HG02642 (cell line): ENCODE measurements around the gene ADARB2.
"Not testable (repeated sequence)": the region's sequence is repeated elsewhere in the genome, so short reads cannot be mapped to it uniquely, and the experiment has no call there.

Experiments used
- ATAC-seq: cut with Tn5 transposase; IDR thresholded peaks from one replicate; pipeline ENCODE4 v1.9.1; 2021; ENCODE audit warnings: mild to moderate bottlenecking; ENCODE audit not compliant: unreplicated experiment, poor library complexity

Gene ADARB2

DNA sequence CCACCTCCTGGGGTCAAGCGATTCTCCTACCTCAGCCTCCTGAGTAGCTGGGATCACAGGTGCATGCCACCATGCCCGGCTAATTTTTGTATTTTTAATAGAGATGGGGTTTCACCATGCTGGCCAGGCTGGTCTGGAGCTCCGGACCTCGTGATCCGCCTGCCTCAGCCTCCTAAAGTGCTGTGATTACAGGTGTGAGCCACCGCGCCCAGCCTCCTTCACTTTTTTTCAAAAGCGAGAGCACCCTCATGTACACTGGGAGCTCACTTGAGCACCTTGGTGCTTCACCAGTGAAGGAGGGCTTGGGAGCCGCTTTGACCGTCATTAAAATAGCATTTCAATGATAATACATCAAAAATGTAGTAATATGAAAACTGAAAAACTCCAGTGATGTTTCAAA lies 578.8 kb downstream of the ADARB2 start:
- not testable (repeated sequence) for ATAC-seq

DNA sequence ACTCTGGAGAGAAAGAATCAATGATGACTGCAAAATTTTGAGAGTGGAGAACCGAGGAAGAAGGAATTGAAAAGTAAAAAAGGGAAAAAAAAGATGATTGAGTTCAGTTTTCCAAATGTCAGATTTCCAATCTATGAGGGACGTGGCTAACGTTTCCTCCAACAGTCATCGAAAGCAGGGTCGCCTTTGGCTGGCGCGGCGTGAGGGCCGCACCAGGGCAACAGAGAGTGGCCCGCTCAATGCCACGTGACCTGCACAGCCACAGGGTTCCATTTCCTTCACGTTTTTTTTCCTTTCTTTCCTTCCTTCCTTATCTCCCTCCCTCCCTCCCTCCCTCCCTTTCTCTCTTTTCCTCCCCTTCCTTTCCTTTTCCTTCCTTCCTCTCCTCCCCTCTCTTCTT lies 579.3 kb downstream of the ADARB2 start:
- ATAC-seq: no peak

- ATAC-seq: no peak
These were observed 579.8 kb downstream of the ADARB2 start for GRCh38 chr10:1157615-1157933.

GRCh38 chr10:1156921-1157614 lies 580.3 kb downstream of the ADARB2 start:
- ATAC-seq: no peak

DNA sequence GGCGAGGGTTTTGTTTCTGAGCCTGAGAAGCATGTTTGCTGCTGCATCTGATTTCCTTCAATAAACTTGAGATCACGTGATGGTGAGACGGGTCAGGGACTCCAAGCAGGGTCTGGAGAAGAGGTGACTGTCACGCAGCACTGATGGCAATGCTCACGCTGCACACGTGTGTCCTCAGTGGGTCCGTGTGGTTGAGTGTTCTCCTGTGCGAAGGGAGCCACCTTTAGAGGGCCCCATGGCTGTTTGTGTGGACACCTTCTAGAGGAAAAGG lies 580.8 kb downstream of the ADARB2 start:
- ATAC-seq: no peak

- ATAC-seq: no peak
These were observed 581.3 kb downstream of the ADARB2 start for GRCh38 chr10:1155791-1156615.

- ATAC-seq: no peak
These were observed 582.6 kb downstream of the ADARB2 start for GRCh38 chr10:1154531-1155295.

GRCh38 chr10:1153805-1154351 lies 583.4 kb downstream of the ADARB2 start:
- no peak for ATAC-seq

GRCh38 chr10:1153251-1153763 lies 584.0 kb downstream of the ADARB2 start:
- no peak for ATAC-seq

DNA sequence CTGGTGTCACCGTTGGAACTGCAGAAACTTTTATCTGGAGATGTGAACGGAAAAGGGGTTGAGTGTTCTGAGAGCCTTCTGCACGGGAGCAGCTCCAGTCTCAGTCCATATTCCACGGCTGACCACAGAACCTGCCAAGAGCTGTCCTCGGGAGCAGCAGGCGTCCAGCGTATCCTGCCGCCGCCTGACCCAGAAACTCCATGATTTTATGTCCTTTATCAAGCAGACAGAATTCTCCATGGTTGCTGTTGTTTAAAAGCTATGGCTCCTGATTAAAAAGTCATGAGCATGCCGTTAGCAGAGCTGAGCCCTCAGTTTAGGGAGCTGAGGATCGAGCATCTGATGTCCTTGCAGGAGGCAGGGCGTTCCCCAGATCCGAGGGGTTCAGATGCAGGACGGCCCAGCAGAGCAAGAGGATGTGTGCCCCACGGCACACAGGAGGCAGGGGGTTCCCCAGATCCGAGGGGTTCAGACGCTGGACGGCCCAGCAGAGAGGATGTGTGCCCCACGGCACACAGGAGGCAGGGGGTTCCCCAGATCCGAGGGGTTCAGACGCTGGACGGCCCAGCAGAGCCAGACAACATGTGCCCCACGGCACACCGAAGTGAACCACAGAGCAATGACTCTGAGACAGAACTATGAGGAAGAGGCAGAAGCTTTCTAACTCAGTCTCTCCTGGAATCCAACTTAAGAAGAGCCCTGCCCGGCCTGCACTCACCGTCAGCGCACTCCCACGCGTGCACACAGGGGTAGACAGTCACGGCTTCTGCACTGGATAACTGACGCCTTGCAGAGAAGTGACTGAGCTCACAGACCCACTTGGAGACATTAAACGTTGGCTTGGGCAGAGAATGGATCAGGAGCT lies 584.7 kb downstream of the ADARB2 start:
- no peak for ATAC-seq

- ATAC-seq: no peak
These were observed 586.0 kb downstream of the ADARB2 start for GRCh38 chr10:1151076-1152033.

GRCh38 chr10:1150638-1150955 lies 586.7 kb downstream of the ADARB2 start:
- ATAC-seq: no peak

DNA sequence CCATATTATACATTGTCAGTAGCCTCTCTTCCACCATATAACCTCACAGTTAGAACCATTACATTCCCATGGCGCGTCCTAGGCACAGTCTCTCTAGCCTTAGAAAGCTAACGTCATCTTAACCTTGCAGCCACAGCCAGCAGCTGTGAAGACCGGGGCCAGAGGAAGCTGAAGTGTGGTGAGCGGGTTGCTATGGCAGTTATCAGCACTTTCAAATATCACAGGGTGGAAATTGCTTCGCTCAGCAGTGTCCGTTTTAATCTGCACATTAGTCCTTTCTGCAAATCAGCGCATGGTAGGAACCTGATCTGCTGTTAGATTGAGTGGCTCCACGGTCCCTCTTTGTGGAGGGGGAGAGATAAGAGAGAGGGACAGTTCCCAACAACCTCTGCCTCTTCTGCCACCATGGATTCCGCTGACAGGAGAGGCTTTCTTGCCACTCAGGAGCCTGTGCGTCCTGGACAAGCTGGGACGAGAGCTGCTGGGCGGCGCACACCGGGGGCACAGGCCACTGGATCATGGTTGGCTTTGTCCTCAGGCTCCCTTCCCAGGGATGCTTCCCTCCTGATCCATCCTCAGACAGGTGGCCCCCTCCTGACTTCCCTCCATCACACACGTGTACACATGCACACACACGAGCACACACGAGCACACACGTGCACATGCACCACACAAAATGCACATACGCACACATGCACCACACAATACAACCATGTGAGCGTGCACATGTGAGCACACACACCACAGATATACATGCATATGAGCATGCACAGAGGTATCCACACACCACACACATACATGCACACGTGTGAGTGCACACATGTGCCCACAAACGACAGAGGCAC lies 587.3 kb downstream of the ADARB2 start:
- no peak for ATAC-seq

GRCh38 chr10:1148855-1149605 lies 588.3 kb downstream of the ADARB2 start:
- ATAC-seq: no peak

GRCh38 chr10:1147810-1148209 lies 589.5 kb downstream of the ADARB2 start:
- no peak for ATAC-seq

DNA sequence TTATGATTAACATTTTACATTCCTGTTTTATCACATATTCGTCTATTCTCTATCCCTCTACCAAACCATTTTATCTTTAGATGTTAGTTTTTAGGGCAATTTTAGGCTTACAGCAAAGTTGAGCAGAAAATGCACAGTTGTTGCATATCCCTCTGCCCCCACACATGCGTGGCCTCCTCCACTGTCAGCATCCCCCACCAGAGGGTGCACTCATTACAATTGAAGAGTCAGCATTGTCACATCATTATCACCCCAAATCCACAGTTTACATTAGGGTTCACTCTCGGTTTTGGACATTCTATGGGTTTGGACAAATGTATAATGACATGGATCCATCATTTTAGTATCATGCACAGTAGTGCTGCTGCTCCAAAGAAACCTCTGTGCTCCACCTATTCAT lies 594.7 kb downstream of the ADARB2 start:
- ATAC-seq: no peak

DNA sequence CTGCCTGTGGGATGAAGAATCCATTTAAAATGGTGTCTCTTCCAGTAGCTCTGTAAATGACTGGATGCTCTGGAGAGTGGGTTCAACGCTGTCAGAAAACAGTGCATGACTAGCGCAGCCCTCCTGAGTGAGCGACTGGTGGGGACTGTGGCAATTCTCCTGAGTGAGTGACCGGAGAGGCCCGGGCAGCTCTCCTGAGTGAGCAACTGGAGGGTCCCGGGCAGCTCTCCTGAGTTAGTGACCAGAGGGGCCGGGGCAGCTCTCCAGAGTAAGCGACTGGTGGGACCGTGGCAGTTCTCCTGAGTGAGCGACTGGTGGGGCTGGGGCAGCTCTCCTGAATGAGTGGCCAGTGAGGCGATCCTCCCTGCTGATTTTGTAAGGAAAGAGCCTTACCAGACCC lies 595.6 kb downstream of the ADARB2 start:
- no peak for ATAC-seq

- ATAC-seq: no peak
These were observed 596.1 kb downstream of the ADARB2 start for GRCh38 chr10:1141261-1141660.
